NCI-H2196 treated with DMSO at 0.1 percent for 48 hours (cell line): ENCODE results near the gene ZNF496.
"Not testable (repeated sequence)": the region's sequence is repeated elsewhere in the genome, so short reads cannot be mapped to it uniquely, and the experiment has no call there.

Experiments
- DNase-seq: peaks from one replicate; lab custom pipeline; 2025; ENCODE audit not compliant: unreplicated experiment; lab: John Stamatoyannopoulos, UW

ZNF496 gene

GRCh38 chr1:247295274-247295684 is 36.4 kb downstream of the ZNF496 start:
- DNase-seq = no peak

- DNase-seq = no peak
Measured at GRCh38 chr1:247294282-247294681, 37.4 kb downstream of the ZNF496 start.

GRCh38 chr1:247293047-247293446 is 38.6 kb downstream of the ZNF496 start:
- DNase-seq = no peak

- DNase-seq = no peak
Measured at GRCh38 chr1:247291833-247292561, 39.7 kb downstream of the ZNF496 start.

GRCh38 chr1:247291161-247291560 is 40.5 kb downstream of the ZNF496 start:
- DNase-seq = no peak

GRCh38 chr1:247290576-247290975 is 41.1 kb downstream of the ZNF496 start:
- no peak for DNase-seq

GRCh38 chr1:247289274-247289892 is 42.3 kb downstream of the ZNF496 start:
- not testable (repeated sequence) for DNase-seq

GRCh38 chr1:247288341-247288740 is 43.3 kb downstream of the ZNF496 start:
- no peak for DNase-seq

- no peak for DNase-seq
Measured at GRCh38 chr1:247287460-247287859, 44.2 kb downstream of the ZNF496 start.

- no peak for DNase-seq
Measured at GRCh38 chr1:247286134-247286670, 45.5 kb downstream of the ZNF496 start.

- no peak for DNase-seq
Measured at GRCh38 chr1:247281001-247281574, 50.6 kb downstream of the ZNF496 start.

- DNase-seq = no peak
Measured at GRCh38 chr1:247277191-247277590, 54.5 kb downstream of the ZNF496 start.

GRCh38 chr1:247274605-247275256 is 56.9 kb downstream of the ZNF496 start:
- no peak for DNase-seq

- DNase-seq = no peak
Measured at GRCh38 chr1:247273013-247273412, 58.7 kb downstream of the ZNF496 start.

- DNase-seq = no peak
Measured at GRCh38 chr1:247270003-247270402, 61.7 kb downstream of the ZNF496 start.

- DNase-seq = no peak
Measured at GRCh38 chr1:247269133-247269532, 62.5 kb downstream of the ZNF496 start.

- no peak for DNase-seq
Measured at GRCh38 chr1:247268390-247269045, 63.1 kb downstream of the ZNF496 start.

- DNase-seq = no peak
Measured at GRCh38 chr1:247266053-247266452, 65.6 kb downstream of the ZNF496 start.

GRCh38 chr1:247255772-247256171 is 75.9 kb downstream of the ZNF496 start, which contains the start of gene VN1R5:
VN1R5 (plus strand) TSS chr1:247256072.
- DNase-seq = not testable (repeated sequence)

GRCh38 chr1:247247568-247247967 is 84.1 kb downstream of the ZNF496 start:
- no peak for DNase-seq
